A549 (cell line): Measurements from ENCODE around the gene GOLPH3.

Experiments used
- EP300 ChIP-seq, 2 experiments: fragments of >200 bp; sonication (Bioruptor Twin); formaldehyde crosslinking; IDR thresholded peaks; 2 replicates in 1 of 2; 3 replicates in 1 of 2; pipeline ENCODE4 v1.6.1; 2016 to 2017
- MAFK ChIP-seq: fragments of 450-650 bp; IDR thresholded peaks from 2 replicates; pipeline ENCODE4 v1.6.1; 2014; ENCODE audit not compliant: partially characterized antibody
- NR3C1 ChIP-seq: fragments of >200 bp; sonication (Bioruptor Twin); formaldehyde crosslinking; IDR thresholded peaks from 3 replicates; pipeline ENCODE4 v1.6.1; 2017
- ZC3H11A ChIP-seq: fragments of 450-650 bp; IDR thresholded peaks from 2 replicates; pipeline ENCODE4 v1.6.1; 2014; ENCODE audit warnings: antibody characterized with exemption, mild to moderate bottlenecking
- TF ChIP-seq, protein P1 (sequence below): fragments of >200 bp; sonication (Bioruptor Twin); formaldehyde crosslinking; IDR thresholded peaks from 3 replicates; pipeline ENCODE4 v1.5.1; 2016
- TF ChIP-seq, protein P2 (sequence below): fragments of 450-650 bp; IDR thresholded peaks from 2 replicates; pipeline ENCODE4 v1.6.1; 2014; ENCODE audit warnings: antibody characterized with exemption
- TF ChIP-seq, protein P3 (sequence below): IDR thresholded peaks from 2 replicates; pipeline ENCODE4 v1.6.1; 2012
- TF ChIP-seq, protein P4 (sequence below): fragments of 200-600 bp; sonication (generic); IDR thresholded peaks from 2 replicates; pipeline ENCODE4 v1.6.1; 2016; ENCODE audit warnings: antibody characterized with exemption, mild to moderate bottlenecking, moderate library complexity
- TF ChIP-seq, protein P5 (sequence below): fragments of 250-450 bp; sonication (Bioruptor Pico); IDR thresholded peaks from 2 replicates; pipeline ENCODE4 v1.5.0; 2021; ENCODE audit warnings: mild to moderate bottlenecking, moderate library complexity, borderline replicate concordance

DNA sequence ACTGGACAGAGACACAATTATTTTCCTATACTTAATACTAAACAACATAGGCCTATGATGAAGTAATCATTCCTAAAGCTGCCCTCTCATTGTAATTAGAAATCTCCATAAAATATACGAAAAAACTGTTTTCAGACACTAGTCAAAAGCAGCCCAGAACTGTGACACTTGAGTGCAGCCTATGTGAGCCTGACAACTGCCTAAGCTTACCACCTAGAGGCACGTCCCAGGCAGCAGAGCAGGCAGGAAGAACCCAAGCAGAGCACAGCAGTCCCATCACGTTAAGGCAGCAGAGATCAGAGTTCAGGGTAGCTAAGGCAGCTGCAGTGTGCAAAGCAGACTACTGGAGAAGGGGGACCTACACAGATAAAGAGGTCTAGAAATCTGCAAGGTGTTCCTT lies 46.4 kb downstream of the GOLPH3 start:
- TF ChIP-seq, protein P1, sequence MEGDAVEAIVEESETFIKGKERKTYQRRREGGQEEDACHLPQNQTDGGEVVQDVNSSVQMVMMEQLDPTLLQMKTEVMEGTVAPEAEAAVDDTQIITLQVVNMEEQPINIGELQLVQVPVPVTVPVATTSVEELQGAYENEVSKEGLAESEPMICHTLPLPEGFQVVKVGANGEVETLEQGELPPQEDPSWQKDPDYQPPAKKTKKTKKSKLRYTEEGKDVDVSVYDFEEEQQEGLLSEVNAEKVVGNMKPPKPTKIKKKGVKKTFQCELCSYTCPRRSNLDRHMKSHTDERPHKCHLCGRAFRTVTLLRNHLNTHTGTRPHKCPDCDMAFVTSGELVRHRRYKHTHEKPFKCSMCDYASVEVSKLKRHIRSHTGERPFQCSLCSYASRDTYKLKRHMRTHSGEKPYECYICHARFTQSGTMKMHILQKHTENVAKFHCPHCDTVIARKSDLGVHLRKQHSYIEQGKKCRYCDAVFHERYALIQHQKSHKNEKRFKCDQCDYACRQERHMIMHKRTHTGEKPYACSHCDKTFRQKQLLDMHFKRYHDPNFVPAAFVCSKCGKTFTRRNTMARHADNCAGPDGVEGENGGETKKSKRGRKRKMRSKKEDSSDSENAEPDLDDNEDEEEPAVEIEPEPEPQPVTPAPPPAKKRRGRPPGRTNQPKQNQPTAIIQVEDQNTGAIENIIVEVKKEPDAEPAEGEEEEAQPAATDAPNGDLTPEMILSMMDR, result no peak
- TF ChIP-seq, protein P2, sequence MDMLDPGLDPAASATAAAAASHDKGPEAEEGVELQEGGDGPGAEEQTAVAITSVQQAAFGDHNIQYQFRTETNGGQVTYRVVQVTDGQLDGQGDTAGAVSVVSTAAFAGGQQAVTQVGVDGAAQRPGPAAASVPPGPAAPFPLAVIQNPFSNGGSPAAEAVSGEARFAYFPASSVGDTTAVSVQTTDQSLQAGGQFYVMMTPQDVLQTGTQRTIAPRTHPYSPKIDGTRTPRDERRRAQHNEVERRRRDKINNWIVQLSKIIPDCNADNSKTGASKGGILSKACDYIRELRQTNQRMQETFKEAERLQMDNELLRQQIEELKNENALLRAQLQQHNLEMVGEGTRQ, result no peak
- TF ChIP-seq EP300 (IDR thresholded peaks at IDR 0.05) (no peak), MAFK (no peak), NR3C1 (no peak), ZC3H11A (no peak)
- TF ChIP-seq, protein P3, sequence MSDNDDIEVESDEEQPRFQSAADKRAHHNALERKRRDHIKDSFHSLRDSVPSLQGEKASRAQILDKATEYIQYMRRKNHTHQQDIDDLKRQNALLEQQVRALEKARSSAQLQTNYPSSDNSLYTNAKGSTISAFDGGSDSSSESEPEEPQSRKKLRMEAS, result no peak
- TF ChIP-seq, protein P4, sequence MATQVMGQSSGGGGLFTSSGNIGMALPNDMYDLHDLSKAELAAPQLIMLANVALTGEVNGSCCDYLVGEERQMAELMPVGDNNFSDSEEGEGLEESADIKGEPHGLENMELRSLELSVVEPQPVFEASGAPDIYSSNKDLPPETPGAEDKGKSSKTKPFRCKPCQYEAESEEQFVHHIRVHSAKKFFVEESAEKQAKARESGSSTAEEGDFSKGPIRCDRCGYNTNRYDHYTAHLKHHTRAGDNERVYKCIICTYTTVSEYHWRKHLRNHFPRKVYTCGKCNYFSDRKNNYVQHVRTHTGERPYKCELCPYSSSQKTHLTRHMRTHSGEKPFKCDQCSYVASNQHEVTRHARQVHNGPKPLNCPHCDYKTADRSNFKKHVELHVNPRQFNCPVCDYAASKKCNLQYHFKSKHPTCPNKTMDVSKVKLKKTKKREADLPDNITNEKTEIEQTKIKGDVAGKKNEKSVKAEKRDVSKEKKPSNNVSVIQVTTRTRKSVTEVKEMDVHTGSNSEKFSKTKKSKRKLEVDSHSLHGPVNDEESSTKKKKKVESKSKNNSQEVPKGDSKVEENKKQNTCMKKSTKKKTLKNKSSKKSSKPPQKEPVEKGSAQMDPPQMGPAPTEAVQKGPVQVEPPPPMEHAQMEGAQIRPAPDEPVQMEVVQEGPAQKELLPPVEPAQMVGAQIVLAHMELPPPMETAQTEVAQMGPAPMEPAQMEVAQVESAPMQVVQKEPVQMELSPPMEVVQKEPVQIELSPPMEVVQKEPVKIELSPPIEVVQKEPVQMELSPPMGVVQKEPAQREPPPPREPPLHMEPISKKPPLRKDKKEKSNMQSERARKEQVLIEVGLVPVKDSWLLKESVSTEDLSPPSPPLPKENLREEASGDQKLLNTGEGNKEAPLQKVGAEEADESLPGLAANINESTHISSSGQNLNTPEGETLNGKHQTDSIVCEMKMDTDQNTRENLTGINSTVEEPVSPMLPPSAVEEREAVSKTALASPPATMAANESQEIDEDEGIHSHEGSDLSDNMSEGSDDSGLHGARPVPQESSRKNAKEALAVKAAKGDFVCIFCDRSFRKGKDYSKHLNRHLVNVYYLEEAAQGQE, result no peak
- TF ChIP-seq, protein P5, sequence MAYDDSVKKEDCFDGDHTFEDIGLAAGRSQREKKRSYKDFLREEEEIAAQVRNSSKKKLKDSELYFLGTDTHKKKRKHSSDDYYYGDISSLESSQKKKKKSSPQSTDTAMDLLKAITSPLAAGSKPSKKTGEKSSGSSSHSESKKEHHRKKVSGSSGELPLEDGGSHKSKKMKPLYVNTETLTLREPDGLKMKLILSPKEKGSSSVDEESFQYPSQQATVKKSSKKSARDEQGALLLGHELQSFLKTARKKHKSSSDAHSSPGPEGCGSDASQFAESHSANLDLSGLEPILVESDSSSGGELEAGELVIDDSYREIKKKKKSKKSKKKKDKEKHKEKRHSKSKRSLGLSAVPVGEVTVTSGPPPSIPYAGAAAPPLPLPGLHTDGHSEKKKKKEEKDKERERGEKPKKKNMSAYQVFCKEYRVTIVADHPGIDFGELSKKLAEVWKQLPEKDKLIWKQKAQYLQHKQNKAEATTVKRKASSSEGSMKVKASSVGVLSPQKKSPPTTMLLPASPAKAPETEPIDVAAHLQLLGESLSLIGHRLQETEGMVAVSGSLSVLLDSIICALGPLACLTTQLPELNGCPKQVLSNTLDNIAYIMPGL (CRISPR knock-in tag), result no peak
